LNCAP (cell line): ENCODE measurements around the gene GLT8D2.

Source experiments
- CTCF ChIP-seq: fragments of 450-650 bp; IDR thresholded peaks from 2 replicates; pipeline ENCODE4 v1.5.1; 2017; ENCODE audit warnings: mild to moderate bottlenecking

Gene GLT8D2

GRCh38 chr12:104049903-104050356, at the start of gene GLT8D2:
GLT8D2 (minus strand) TSS chr12:104050187; CDS start chr12:104019648, 30,539 bp downstream.
- no peak for TF ChIP-seq CTCF

- TF ChIP-seq CTCF = no peak
Observed at GRCh38 chr12:104097954-104098353, 48.0 kb upstream of the GLT8D2 start.

GRCh38 chr12:104095289-104095688, 45.3 kb upstream of the GLT8D2 start:
- TF ChIP-seq CTCF = no peak

- TF ChIP-seq CTCF = no peak
Observed at GRCh38 chr12:104094284-104094683, 44.3 kb upstream of the GLT8D2 start.

- TF ChIP-seq CTCF = no peak
Observed at GRCh38 chr12:104091136-104091535, 41.1 kb upstream of the GLT8D2 start.

- TF ChIP-seq CTCF = no peak
Observed at GRCh38 chr12:104090685-104091084, 40.7 kb upstream of the GLT8D2 start.

- no peak for TF ChIP-seq CTCF
Observed at GRCh38 chr12:104083769-104084475, 33.9 kb upstream of the GLT8D2 start.

- no peak for TF ChIP-seq CTCF
Observed at GRCh38 chr12:104080764-104081163, 30.8 kb upstream of the GLT8D2 start.
